Glutamatergic neuron (in vitro differentiated cells): Measurements from ENCODE around the gene ACHE. TPM values are rescaled to one million over a fixed set of nuclear protein-coding genes. Genes with fewer than 3 reads are reported as not detected.

Experiments
- DNase-seq: peaks from one replicate; pipeline ENCODE4 v3.0.0; 2022
- H3K27ac Mint-ChIP-seq: one replicate; pipeline ENCODE4 v1.8.0; 2020; ENCODE audit warnings: mild to moderate bottlenecking, mixed read lengths, inconsistent platforms; ENCODE audit not compliant: unreplicated experiment
- H3K27me3 Mint-ChIP-seq: one replicate; pipeline ENCODE4 v1.8.0; 2020; ENCODE audit warnings: mild to moderate bottlenecking, moderate library complexity, mixed read lengths, inconsistent platforms; ENCODE audit not compliant: unreplicated experiment
- H3K36me3 Mint-ChIP-seq: one replicate; pipeline ENCODE4 v1.8.0; 2020; ENCODE audit warnings: mild to moderate bottlenecking, mixed read lengths, inconsistent platforms; ENCODE audit not compliant: unreplicated experiment
- H3K4me1 Mint-ChIP-seq: one replicate; pipeline ENCODE4 v1.8.0; 2020; ENCODE audit warnings: mild to moderate bottlenecking, low read depth, mixed read lengths, inconsistent platforms; ENCODE audit not compliant: unreplicated experiment
- H3K4me3 Mint-ChIP-seq: one replicate; pipeline ENCODE4 v1.8.0; 2020; ENCODE audit warnings: mild to moderate bottlenecking, mixed read lengths, inconsistent platforms; ENCODE audit not compliant: unreplicated experiment
- H3K9me3 Mint-ChIP-seq: one replicate; pipeline ENCODE4 v1.8.0; 2020; ENCODE audit warnings: mild to moderate bottlenecking, moderate library complexity, mixed read lengths, inconsistent platforms; ENCODE audit not compliant: unreplicated experiment
- CTCF ChIP-seq: fragments of 200-600 bp; sonication (generic); IDR thresholded peaks from one replicate; pipeline ENCODE4 v1.5.0; 2021; ENCODE audit not compliant: partially characterized antibody, unreplicated experiment
- total RNA-seq: library from RNA; stranded (reverse); fragmentation: NEBNext Ultra II Directional; extraction: Animal tissue kit (Norgen Biotek cat#: 25700); gene quantifications from one replicate; pipeline ENCODE4 v1.2.1, GENCODE V29; 2021; ENCODE audit not compliant: unreplicated experiment

Gene ACHE
- total RNA-seq, 1 donor from 2014 or later, result 30.0 TPM

GRCh38 chr7:100902638-100903037, 7.0 kb upstream of the ACHE start:
- no peak for DNase-seq
- Mint-ChIP-seq H3K9me3 (peaks cover 4% of the 10 kb centered on the region), H3K27ac (no peak overlapping the region), H3K27me3 (no peaks in the 10 kb centered on the region), H3K36me3 (peaks cover 5% of the 10 kb centered on the region), H3K4me1 (no peaks in the 10 kb centered on the region), H3K4me3 (no peak overlapping the region)
- no peak for TF ChIP-seq CTCF

- no peaks in the 10 kb centered on the region for H3K4me1 Mint-ChIP-seq
These were observed 6.2 kb upstream of the ACHE start for GRCh38 chr7:100901921-100902332.

GRCh38 chr7:100900978-100901377, 5.3 kb upstream of the ACHE start:
- Mint-ChIP-seq H3K27me3 (peaks cover 5% of the 10 kb centered on the region), H3K27ac (no peak overlapping the region), H3K36me3 (peaks cover 5% of the 10 kb centered on the region), H3K4me3 (no peak overlapping the region), H3K9me3 (peaks cover 7% of the 10 kb centered on the region), H3K4me1 (peaks cover 4% of the 10 kb centered on the region)
- no peak for DNase-seq
- TF ChIP-seq CTCF, result no peak

More at GRCh38 chr7:100901921-100902332, 6.2 kb upstream of the ACHE start:
- no peak for DNase-seq
- H3K9me3 Mint-ChIP-seq, result peaks cover 4% of the 10 kb centered on the region
- H3K27ac Mint-ChIP-seq, result no peak overlapping the region
- no peaks in the 10 kb centered on the region for H3K27me3 Mint-ChIP-seq
- H3K4me3 Mint-ChIP-seq, result no peak overlapping the region
- no peak for TF ChIP-seq CTCF
- H3K36me3 Mint-ChIP-seq, result peaks cover 5% of the 10 kb centered on the region

GRCh38 chr7:100899432-100899831, 3.7 kb upstream of the ACHE start:
- H3K27ac Mint-ChIP-seq, result no peak overlapping the region
- DNase-seq, result no peak
- H3K9me3 Mint-ChIP-seq, result peaks cover 9% of the 10 kb centered on the region
- no peak for TF ChIP-seq CTCF
- peaks cover 7% of the 10 kb centered on the region for H3K27me3 Mint-ChIP-seq
- peaks cover 5% of the 10 kb centered on the region for H3K36me3 Mint-ChIP-seq
- no peak overlapping the region for H3K4me3 Mint-ChIP-seq
- H3K4me1 Mint-ChIP-seq, result peaks cover 5% of the 10 kb centered on the region

GRCh38 chr7:100897772-100898454, 2.2 kb upstream of the ACHE start:
- Mint-ChIP-seq H3K27ac (no peak overlapping the region), H3K9me3 (peaks cover 9% of the 10 kb centered on the region)
- no peak for TF ChIP-seq CTCF

More at GRCh38 chr7:100897772-100898454, 2.2 kb upstream of the ACHE start:
- DNase-seq, result no peak
- Mint-ChIP-seq H3K4me1 (peaks cover 5% of the 10 kb centered on the region), H3K27me3 (peaks cover 7% of the 10 kb centered on the region), H3K4me3 (peak overlapping the region; percentile 81), H3K36me3 (peaks cover 5% of the 10 kb centered on the region)
